RWPE2 (cell line): ENCODE data around the gene BSND.

Source experiments
- ATAC-seq: fragments of 200-7000 bp; cut with Tn5 transposase; 3 replicates; pipeline ENCODE4 v1.9.1; 2021; ENCODE audit warnings: low read depth
- DNase-seq: peaks from one replicate; pipeline ENCODE4 v3.0.0-alpha.2; 2020; ENCODE audit warnings: low spot score
- H3K27ac ChIP-seq: fragments of 450-650 bp; 2 replicates; pipeline ENCODE4 v1.5.1; 2017; ENCODE audit warnings: mild to moderate bottlenecking; ENCODE audit not compliant: poor library complexity, severe bottlenecking
- H3K27me3 ChIP-seq: fragments of 250-450 bp; sonication (Bioruptor Pico); 2 replicates; pipeline ENCODE4 v1.5.1; 2021; ENCODE audit warnings: mild to moderate bottlenecking, moderate library complexity; ENCODE audit not compliant: insufficient read depth, poor library complexity, severe bottlenecking
- H3K36me3 ChIP-seq: fragments of 250-450 bp; sonication (Bioruptor Pico); 2 replicates; pipeline ENCODE4 v1.5.1; 2020; ENCODE audit warnings: low read depth, mild to moderate bottlenecking, moderate library complexity
- H3K4me1 ChIP-seq: fragments of 250-450 bp; sonication (Bioruptor Pico); 2 replicates; pipeline ENCODE4 v1.5.1; 2021; ENCODE audit warnings: mild to moderate bottlenecking, moderate library complexity; ENCODE audit not compliant: insufficient read depth, poor library complexity, severe bottlenecking
- H3K4me3 ChIP-seq: fragments of 250-450 bp; sonication (Bioruptor Pico); 2 replicates; pipeline ENCODE4 v1.5.1; 2021; ENCODE audit warnings: mild to moderate bottlenecking, moderate library complexity; ENCODE audit not compliant: severe bottlenecking
- H3K9me3 ChIP-seq: fragments of 250-450 bp; sonication (Bioruptor Pico); 2 replicates; pipeline ENCODE4 v1.5.1; 2021; ENCODE audit warnings: mild to moderate bottlenecking, moderate library complexity; ENCODE audit not compliant: severe bottlenecking
- CTCF ChIP-seq: fragments of 450-650 bp; IDR thresholded peaks from one replicate; pipeline ENCODE4 v1.5.1; 2017; ENCODE audit warnings: mild to moderate bottlenecking, moderate library complexity; ENCODE audit not compliant: poor library complexity, severe bottlenecking

The BSND gene

GRCh38 chr1:55045430-55045829, 46.7 kb downstream of the BSND start:
- no peaks in the 10 kb centered on the region for H3K9me3 ChIP-seq
- no peak overlapping the region for H3K4me3 ChIP-seq
- peaks cover 94% of the 10 kb centered on the region for H3K36me3 ChIP-seq
- H3K4me1 ChIP-seq, result peaks cover 17% of the 10 kb centered on the region
- no peak for TF ChIP-seq CTCF
- H3K27me3 ChIP-seq, result no peaks in the 10 kb centered on the region
- no peak for ATAC-seq
- no peak overlapping the region for H3K27ac ChIP-seq
- DNase-seq, result peak; percentile 14

GRCh38 chr1:55046871-55047270, 48.1 kb downstream of the BSND start:
- Histone ChIP-seq H3K36me3 (peaks cover 98% of the 10 kb centered on the region), H3K27me3 (no peaks in the 10 kb centered on the region), H3K9me3 (no peaks in the 10 kb centered on the region), H3K4me1 (peaks cover 11% of the 10 kb centered on the region), H3K4me3 (no peak overlapping the region), H3K27ac (no peak overlapping the region)
- DNase-seq, result peak; percentile 17
- no peak for ATAC-seq
- no peak for TF ChIP-seq CTCF

GRCh38 chr1:55047611-55048010, 48.9 kb downstream of the BSND start:
- DNase-seq, result no peak
- Histone ChIP-seq H3K27me3 (no peaks in the 10 kb centered on the region), H3K4me1 (peaks cover 3% of the 10 kb centered on the region), H3K4me3 (no peak overlapping the region), H3K9me3 (no peaks in the 10 kb centered on the region), H3K36me3 (peaks cover 98% of the 10 kb centered on the region), H3K27ac (no peak overlapping the region)
- ATAC-seq, result no peak
- no peak for TF ChIP-seq CTCF

- DNase-seq (no peak), ATAC-seq (no peak)
- H3K27me3 ChIP-seq, result no peaks in the 10 kb centered on the region
- H3K36me3 ChIP-seq, result peaks cover 98% of the 10 kb centered on the region
- no peak for TF ChIP-seq CTCF
- H3K9me3 ChIP-seq, result no peaks in the 10 kb centered on the region
- no peaks in the 10 kb centered on the region for H3K4me1 ChIP-seq
- H3K4me3 ChIP-seq, result no peak overlapping the region
- no peak overlapping the region for H3K27ac ChIP-seq
These were observed 49.9 kb downstream of the BSND start for GRCh38 chr1:55048453-55049270.

GRCh38 chr1:55049271-55049913, 50.7 kb downstream of the BSND start:
- ATAC-seq, result no peak
- DNase-seq, result no peak
- TF ChIP-seq CTCF, result no peak

More at GRCh38 chr1:55049271-55049913, 50.7 kb downstream of the BSND start:
- H3K9me3 ChIP-seq, result no peaks in the 10 kb centered on the region
- no peaks in the 10 kb centered on the region for H3K27me3 ChIP-seq
- peaks cover 98% of the 10 kb centered on the region for H3K36me3 ChIP-seq
- H3K4me1 ChIP-seq, result no peaks in the 10 kb centered on the region
- no peak overlapping the region for H3K27ac ChIP-seq
- H3K4me3 ChIP-seq, result no peak overlapping the region
